GM12891 (cell line): Measurements from ENCODE around the gene ZFAND5.

ENCODE experiments used
- DNase-seq: peaks from one replicate; pipeline ENCODE4 v3.0.0; 2011; ENCODE audit warnings: low spot score; ENCODE audit not compliant: insufficient read length
- FAIRE-seq: peaks from 2 replicates; lab custom pipeline; 2011; peaks lifted over from hg19 to GRCh38; lab: Jason Lieb, UNC
- PAX5 ChIP-seq: IDR thresholded peaks from 2 replicates; pipeline ENCODE4 v1.6.1; 2011; ENCODE audit warnings: low read length, moderate library complexity, mild to moderate bottlenecking; ENCODE audit not compliant: insufficient read depth, severe bottlenecking
- POLR2A ChIP-seq: IDR thresholded peaks from 2 replicates; pipeline ENCODE4 v1.6.1; 2011; ENCODE audit warnings: low read depth, low read length, control low read depth
- POLR2AphosphoS5 ChIP-seq: IDR thresholded peaks from 2 replicates; pipeline ENCODE4 v1.6.1; 2011; ENCODE audit warnings: low read depth, low read length, control low read depth
- POU2F2 ChIP-seq: IDR thresholded peaks from 2 replicates; pipeline ENCODE4 v1.6.1; 2011; ENCODE audit warnings: low read depth, mild to moderate bottlenecking, control low read depth, low read length, moderate library complexity
- SPI1 ChIP-seq: IDR thresholded peaks from 2 replicates; pipeline ENCODE4 v1.6.1; 2011; ENCODE audit warnings: low read depth, low read length, control low read depth
- TAF1 ChIP-seq: IDR thresholded peaks from 2 replicates; pipeline ENCODE4 v1.6.1; 2011; ENCODE audit warnings: low read depth, low read length, control low read depth

Gene ZFAND5

GRCh38 chr9:72352911-72353388 is 12.1 kb downstream of the ZFAND5 start:
- TF ChIP-seq POU2F2: no peak
- no peak; the same call in 1 of the 2 replicates for TF ChIP-seq POLR2AphosphoS5
- no peak for TF ChIP-seq SPI1
- TF ChIP-seq POLR2A: no peak
- TF ChIP-seq TAF1: no peak
- no peak for TF ChIP-seq PAX5
- FAIRE-seq (no peak), DNase-seq (no peak)

- no peak for DNase-seq
- TF ChIP-seq POLR2A (no peak), POLR2AphosphoS5 (no peak)
- no peak for FAIRE-seq
These were observed 13.2 kb downstream of the ZFAND5 start for GRCh38 chr9:72351538-72352453.

GRCh38 chr9:72349911-72350310 is 15.1 kb downstream of the ZFAND5 start:
- no peak for TF ChIP-seq POLR2AphosphoS5
- no peak for TF ChIP-seq PAX5
- TF ChIP-seq TAF1: no peak
- TF ChIP-seq POLR2A: no peak
- TF ChIP-seq SPI1: no peak
- FAIRE-seq (no peak), DNase-seq (no peak)

- FAIRE-seq: no peak
- DNase-seq: no peak
- TF ChIP-seq TAF1: no peak
- TF ChIP-seq POLR2A: no peak
- no peak for TF ChIP-seq PAX5
- no peak for TF ChIP-seq POU2F2
- no peak for TF ChIP-seq SPI1
- no peak for TF ChIP-seq POLR2AphosphoS5
These were observed 15.8 kb downstream of the ZFAND5 start for GRCh38 chr9:72349240-72349639.

GRCh38 chr9:72346333-72346732 is 18.7 kb downstream of the ZFAND5 start:
- TF ChIP-seq POLR2A (no peak), POLR2AphosphoS5 (no peak), TAF1 (no peak), PAX5 (no peak), POU2F2 (no peak), SPI1 (no peak)
- FAIRE-seq (no peak), DNase-seq (no peak)

- no peak for FAIRE-seq
- TF ChIP-seq PAX5 (no peak), POU2F2 (no peak), POLR2AphosphoS5 (no peak), SPI1 (no peak), POLR2A (no peak), TAF1 (no peak)
These were observed 26.4 kb downstream of the ZFAND5 start for GRCh38 chr9:72338631-72339030.

GRCh38 chr9:72337286-72337685 is 27.7 kb downstream of the ZFAND5 start:
- FAIRE-seq: no peak
- TF ChIP-seq POU2F2 (no peak), TAF1 (no peak), POLR2A (no peak), POLR2AphosphoS5 (no peak), PAX5 (no peak), SPI1 (no peak)

More at GRCh38 chr9:72338631-72339030, 26.4 kb downstream of the ZFAND5 start:
- DNase-seq: no peak

GRCh38 chr9:72334658-72335337 is 30.2 kb downstream of the ZFAND5 start:
- FAIRE-seq (no peak), DNase-seq (no peak)
- TF ChIP-seq POLR2A: no peak
- TF ChIP-seq SPI1: no peak
- TF ChIP-seq POLR2AphosphoS5: no peak
- TF ChIP-seq POU2F2: no peak
- no peak for TF ChIP-seq PAX5
- no peak for TF ChIP-seq TAF1

More at GRCh38 chr9:72337286-72337685, 27.7 kb downstream of the ZFAND5 start:
- DNase-seq: no peak

GRCh38 chr9:72333709-72334108 is 31.3 kb downstream of the ZFAND5 start:
- FAIRE-seq (no peak), DNase-seq (no peak)
- TF ChIP-seq SPI1 (no peak), POLR2AphosphoS5 (no peak), POU2F2 (no peak), PAX5 (no peak), TAF1 (no peak), POLR2A (no peak)

GRCh38 chr9:72333197-72333596 is 31.8 kb downstream of the ZFAND5 start:
- no peak for FAIRE-seq
- no peak for TF ChIP-seq PAX5
- no peak for TF ChIP-seq TAF1
- no peak for TF ChIP-seq POLR2A
- TF ChIP-seq POLR2AphosphoS5: no peak
- no peak for TF ChIP-seq SPI1
- no peak for TF ChIP-seq POU2F2
- DNase-seq: no peak
